ENCODE results near the gene IQGAP3. TPM values are rescaled to one million over a fixed set of nuclear protein-coding genes. Genes with fewer than 3 reads are reported as not detected.
A peak's percentile ranks its signal among the peaks of the same experiment; 100 is the strongest.
"Not testable (repeated sequence)": the region's sequence is repeated elsewhere in the genome, so short reads cannot be mapped to it uniquely, and the experiment has no call there.

The IQGAP3 gene
- total and polyA plus RNA-seq, 7 experiments from 2014 or later: 0.24 to 14.4 TPM; not detected in 5

- H3K4me1 ChIP-seq (ENCODE audit: control insufficient read depth in 2 of 2, insufficient read depth in 2 of 2, low read length in 2 of 2): no peaks in the 10 kb centered on the region
- Mint-ChIP-seq H3K9me3 (no peaks in the 10 kb centered on the region), H3K4me3 (no peak overlapping the region), H3K36me3 (peaks cover 0 to 6% (median 0%) of the 10 kb centered on the region in 5 donors), H3K27me3 (no peaks in the 10 kb centered on the region), H3K27ac (no peak overlapping the region), H3K4me1 (peaks cover 0 to 5% (median 3%) of the 10 kb centered on the region in 7 donors)
- intact Hi-C loops (cut with micrococcal nuclease): no loop called here
- DNase-seq (no peak), ATAC-seq (no peak)
- H3K9me3 ChIP-seq (ENCODE audit: control insufficient read depth in 2 of 3, low read length in 3 of 3): no peaks in the 10 kb centered on the region
- H3K4me3 ChIP-seq (ENCODE audit: low read length): no peak overlapping the region
- no peaks in the 10 kb centered on the region for H3K27me3 ChIP-seq (ENCODE audit: control insufficient read depth in 2 of 2, insufficient read depth in 2 of 2, low read length in 2 of 2)
- CTCF ChIA-PET: no interaction called here
- POLR2A ChIA-PET: no interaction called here
- H3K36me3 ChIP-seq (ENCODE audit: control insufficient read depth in 2 of 3, insufficient read depth in 3 of 3, low read length in 3 of 3): no peaks in the 10 kb centered on the region
- H3K27ac ChIP-seq (ENCODE audit: low read depth, low read length): no peak overlapping the region
Observed at GRCh38 chr1:156556354-156556753, 16.0 kb downstream of the IQGAP3 start.

GRCh38 chr1:156555715-156556114 lies 16.6 kb downstream of the IQGAP3 start:
- Mint-ChIP-seq H3K4me1 (peaks cover 0 to 5% (median 3%) of the 10 kb centered on the region in 7 donors), H3K36me3 (peaks cover 0 to 6% (median 0%) of the 10 kb centered on the region in 5 donors), H3K9me3 (no peaks in the 10 kb centered on the region), H3K27ac (no peak overlapping the region), H3K4me3 (no peak overlapping the region), H3K27me3 (no peaks in the 10 kb centered on the region)
- ATAC-seq: no peak
- intact Hi-C loops (cut with micrococcal nuclease): no loop called here
- H3K9me3 ChIP-seq (ENCODE audit: control insufficient read depth in 2 of 3, low read length in 3 of 3): no peaks in the 10 kb centered on the region
- no peak overlapping the region for H3K27ac ChIP-seq (ENCODE audit: low read depth, low read length)
- DNase-seq: no peak
- ChIA-PET CTCF (no interaction called here), POLR2A (interaction anchor here (1.4 kb wide), 1 partner anchor 16 kb away, joined by 3 read pairs; no protein-coding TSS in a partner anchor)
- no peaks in the 10 kb centered on the region for H3K27me3 ChIP-seq (ENCODE audit: control insufficient read depth in 2 of 2, insufficient read depth in 2 of 2, low read length in 2 of 2)
- H3K4me1 ChIP-seq (ENCODE audit: control insufficient read depth in 2 of 2, insufficient read depth in 2 of 2, low read length in 2 of 2): no peaks in the 10 kb centered on the region
- no peaks in the 10 kb centered on the region for H3K36me3 ChIP-seq (ENCODE audit: control insufficient read depth in 2 of 3, insufficient read depth in 3 of 3, low read length in 3 of 3)
- no peak overlapping the region for H3K4me3 ChIP-seq (ENCODE audit: low read length)

- H3K36me3 Mint-ChIP-seq: peaks cover 0 to 6% (median 0%) of the 10 kb centered on the region in 5 donors
- no peaks in the 10 kb centered on the region for H3K27me3 ChIP-seq (ENCODE audit: control insufficient read depth in 2 of 2, insufficient read depth in 2 of 2, low read length in 2 of 2)
- H3K27me3 Mint-ChIP-seq: no peaks in the 10 kb centered on the region
- H3K9me3 ChIP-seq (ENCODE audit: control insufficient read depth in 2 of 3, low read length in 3 of 3): no peaks in the 10 kb centered on the region
- peaks cover 0 to 5% (median 3%) of the 10 kb centered on the region in 7 donors for H3K4me1 Mint-ChIP-seq
- POLR2A ChIA-PET: interaction anchor here (1.4 kb wide), 1 partner anchor 16 kb away, joined by 3 read pairs; no protein-coding TSS in a partner anchor
- no peaks in the 10 kb centered on the region for H3K9me3 Mint-ChIP-seq
- no peaks in the 10 kb centered on the region for H3K36me3 ChIP-seq (ENCODE audit: control insufficient read depth in 2 of 3, insufficient read depth in 3 of 3, low read length in 3 of 3)
- peak overlapping the region in 1 of 9 donors; percentile 70 for H3K27ac Mint-ChIP-seq
- H3K27ac ChIP-seq (ENCODE audit: low read depth, low read length): no peak overlapping the region
- CTCF ChIA-PET: interaction anchor here (1.1 kb wide), 1 partner anchor 53 kb away, joined by 3 read pairs; no protein-coding TSS in a partner anchor
- ATAC-seq (no peak), DNase-seq (no peak)
- H3K4me3 Mint-ChIP-seq: no peak overlapping the region
- H3K4me3 ChIP-seq (ENCODE audit: low read length): no peak overlapping the region
- intact Hi-C loops (cut with micrococcal nuclease): no loop called here
- no peaks in the 10 kb centered on the region for H3K4me1 ChIP-seq (ENCODE audit: control insufficient read depth in 2 of 2, insufficient read depth in 2 of 2, low read length in 2 of 2)
Observed at GRCh38 chr1:156554971-156555370, 17.4 kb downstream of the IQGAP3 start.

DNA sequence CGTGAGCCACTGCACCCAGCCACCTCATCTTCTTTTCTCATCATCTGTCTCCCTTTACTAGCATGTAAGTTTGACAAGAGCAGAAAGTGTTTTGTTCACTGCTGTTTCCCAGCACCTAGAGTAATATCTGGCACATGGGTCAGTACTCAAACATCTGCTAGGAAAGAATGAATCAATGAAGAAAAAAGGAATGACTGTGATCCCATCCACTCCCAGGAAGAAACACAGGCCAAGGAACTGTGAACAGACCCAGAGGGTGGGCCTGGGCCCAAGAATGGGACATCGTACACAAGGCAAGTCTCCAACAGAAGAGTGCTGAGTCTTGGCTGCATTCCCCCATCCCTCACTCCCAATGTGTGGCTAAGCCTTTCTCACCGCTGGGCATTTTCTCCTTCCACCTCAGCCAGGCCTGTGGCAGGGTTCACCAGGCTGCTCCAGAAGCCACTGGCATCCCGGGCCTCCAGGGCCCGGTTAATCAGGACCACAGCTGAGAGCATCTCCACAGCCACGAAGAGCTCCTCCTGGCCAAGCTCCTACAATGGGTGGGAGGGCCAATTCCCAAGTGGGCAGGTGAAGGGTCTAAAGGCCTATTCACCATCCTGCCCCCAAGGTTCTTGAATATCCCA lies 18.4 kb downstream of the IQGAP3 start:
- ChIA-PET CTCF (interaction anchor here (1.1 kb wide), 1 partner anchor 52 kb away, joined by 3 read pairs; no protein-coding TSS in a partner anchor), POLR2A (interaction anchor here (1.4 kb wide), 1 partner anchor 17 kb away, joined by 3 read pairs; no protein-coding TSS in a partner anchor)
- Histone ChIP-seq H3K9me3 (ENCODE audit: control insufficient read depth in 2 of 3, low read length in 3 of 3) (no peaks in the 10 kb centered on the region), H3K27ac (ENCODE audit: low read depth, low read length) (no peak overlapping the region), H3K27me3 (ENCODE audit: control insufficient read depth in 2 of 2, insufficient read depth in 2 of 2, low read length in 2 of 2) (no peaks in the 10 kb centered on the region), H3K4me3 (ENCODE audit: low read length) (no peak overlapping the region), H3K36me3 (ENCODE audit: control insufficient read depth in 2 of 3, insufficient read depth in 3 of 3, low read length in 3 of 3) (no peaks in the 10 kb centered on the region), H3K4me1 (ENCODE audit: control insufficient read depth in 2 of 2, insufficient read depth in 2 of 2, low read length in 2 of 2) (no peaks in the 10 kb centered on the region)
- Mint-ChIP-seq H3K36me3 (peaks cover 0 to 2% (median 0%) of the 10 kb centered on the region in 5 donors), H3K9me3 (no peaks in the 10 kb centered on the region), H3K27me3 (no peaks in the 10 kb centered on the region), H3K27ac (no peak overlapping the region), H3K4me3 (no peak overlapping the region), H3K4me1 (peaks cover 0 to 5% (median 3%) of the 10 kb centered on the region in 7 donors)
- no peak for DNase-seq
- intact Hi-C loops (cut with micrococcal nuclease): no loop called here
- no peak for ATAC-seq

DNA sequence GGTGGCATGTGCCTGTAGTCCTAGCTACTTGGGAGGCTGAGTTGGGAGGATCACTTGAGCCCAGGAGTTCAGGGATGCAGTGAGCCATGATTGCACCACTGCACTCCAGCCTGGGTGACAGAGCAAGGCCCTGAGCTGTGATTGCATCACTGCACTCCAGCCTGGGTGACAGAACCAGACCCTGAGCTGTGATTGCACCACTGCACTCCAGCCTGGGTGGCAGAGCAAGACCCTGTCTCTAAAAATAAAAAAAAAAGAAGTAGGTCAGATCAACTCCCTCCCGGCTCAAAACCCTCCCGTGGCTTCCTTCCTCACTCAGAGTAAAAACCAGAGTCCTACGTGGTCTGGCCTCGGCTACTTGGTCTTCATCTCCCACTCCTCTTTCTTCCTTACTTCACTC lies 19.4 kb downstream of the IQGAP3 start:
- H3K27me3 ChIP-seq (ENCODE audit: control insufficient read depth in 2 of 2, insufficient read depth in 2 of 2, low read length in 2 of 2); H3K36me3 Mint-ChIP-seq; H3K4me3 Mint-ChIP-seq; H3K4me1 ChIP-seq (ENCODE audit: control insufficient read depth in 2 of 2, insufficient read depth in 2 of 2, low read length in 2 of 2); POLR2A ChIA-PET; intact Hi-C loops (cut with micrococcal nuclease); H3K4me3 ChIP-seq (ENCODE audit: low read length); H3K4me1 Mint-ChIP-seq; H3K27ac ChIP-seq (ENCODE audit: low read depth, low read length); H3K9me3 ChIP-seq (ENCODE audit: control insufficient read depth in 2 of 3, low read length in 3 of 3); DNase-seq; H3K27me3 Mint-ChIP-seq; H3K9me3 Mint-ChIP-seq; H3K36me3 ChIP-seq (ENCODE audit: control insufficient read depth in 2 of 3, insufficient read depth in 3 of 3, low read length in 3 of 3); CTCF ChIA-PET: not testable (repeated sequence)
- ATAC-seq: peak; percentile 72
- H3K27ac Mint-ChIP-seq: peak overlapping the region in 2 of 9 donors; percentile 15 to 77

- Mint-ChIP-seq H3K27me3 (no peaks in the 10 kb centered on the region), H3K9me3 (no peaks in the 10 kb centered on the region), H3K4me1 (peaks cover 0 to 5% (median 3%) of the 10 kb centered on the region in 7 donors), H3K36me3 (peaks cover 0 to 5% (median 0%) of the 10 kb centered on the region in 5 donors), H3K4me3 (no peak overlapping the region), H3K27ac (no peak overlapping the region)
- no peak for DNase-seq
- Histone ChIP-seq H3K4me1 (ENCODE audit: control insufficient read depth in 2 of 2, insufficient read depth in 2 of 2, low read length in 2 of 2) (no peaks in the 10 kb centered on the region), H3K36me3 (ENCODE audit: control insufficient read depth in 2 of 3, insufficient read depth in 3 of 3, low read length in 3 of 3) (no peaks in the 10 kb centered on the region), H3K27me3 (ENCODE audit: control insufficient read depth in 2 of 2, insufficient read depth in 2 of 2, low read length in 2 of 2) (no peaks in the 10 kb centered on the region), H3K27ac (ENCODE audit: low read depth, low read length) (no peak overlapping the region), H3K9me3 (ENCODE audit: control insufficient read depth in 2 of 3, low read length in 3 of 3) (no peaks in the 10 kb centered on the region), H3K4me3 (ENCODE audit: low read length) (no peak overlapping the region)
- intact Hi-C loops (cut with micrococcal nuclease): no loop called here
- CTCF ChIA-PET: no interaction called here
- POLR2A ChIA-PET: interaction anchor here (1.7 kb wide), 1 partner anchor 48 kb away, joined by 3 read pairs; the partner anchor contains the start of gene GPATCH4
- ATAC-seq: no peak
Observed at GRCh38 chr1:156552518-156552917, 19.8 kb downstream of the IQGAP3 start.

DNA sequence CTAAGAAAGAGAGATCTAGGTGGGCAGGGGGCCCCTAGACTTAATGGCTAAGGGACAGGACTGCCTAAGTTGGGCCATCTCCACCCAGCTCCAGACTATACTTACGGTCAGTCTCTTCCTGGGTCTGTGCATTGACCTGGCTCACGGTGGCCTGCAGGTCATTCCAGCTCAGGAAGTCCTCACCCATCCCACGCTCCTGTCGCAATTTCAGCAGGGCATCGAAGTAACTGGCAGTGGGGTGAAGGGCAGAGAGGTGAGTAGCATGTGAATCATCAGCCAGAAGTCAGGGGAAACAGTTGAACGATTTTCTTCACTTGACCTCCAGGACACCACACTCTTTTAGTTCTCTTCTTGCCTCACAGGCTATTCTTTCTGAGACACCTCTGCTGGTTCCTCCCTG lies 20.5 kb downstream of the IQGAP3 start:
- no peak overlapping the region for H3K27ac Mint-ChIP-seq
- no peaks in the 10 kb centered on the region for H3K9me3 ChIP-seq (ENCODE audit: control insufficient read depth in 2 of 3, low read length in 3 of 3)
- no peak overlapping the region for H3K4me3 ChIP-seq (ENCODE audit: low read length)
- no peaks in the 10 kb centered on the region for H3K9me3 Mint-ChIP-seq
- no peaks in the 10 kb centered on the region for H3K4me1 ChIP-seq (ENCODE audit: control insufficient read depth in 2 of 2, insufficient read depth in 2 of 2, low read length in 2 of 2)
- CTCF ChIA-PET: no interaction called here
- H3K27me3 Mint-ChIP-seq: no peaks in the 10 kb centered on the region
- intact Hi-C loops (cut with micrococcal nuclease): no loop called here
- POLR2A ChIA-PET: interaction anchor here (1.7 kb wide), 1 partner anchor 49 kb away, joined by 3 read pairs; the partner anchor contains the start of gene GPATCH4
- no peak overlapping the region for H3K27ac ChIP-seq (ENCODE audit: low read depth, low read length)
- ATAC-seq (peak; percentile 48), DNase-seq (no peak)
- H3K4me3 Mint-ChIP-seq: no peak overlapping the region
- H3K4me1 Mint-ChIP-seq: peaks cover 0 to 5% (median 3%) of the 10 kb centered on the region in 7 donors
- no peaks in the 10 kb centered on the region for H3K36me3 ChIP-seq (ENCODE audit: control insufficient read depth in 2 of 3, insufficient read depth in 3 of 3, low read length in 3 of 3)
- peaks cover 0 to 7% (median 0%) of the 10 kb centered on the region in 5 donors for H3K36me3 Mint-ChIP-seq
- H3K27me3 ChIP-seq (ENCODE audit: control insufficient read depth in 2 of 2, insufficient read depth in 2 of 2, low read length in 2 of 2): no peaks in the 10 kb centered on the region
